WERI-Rb-1 (cell line): ENCODE measurements around the gene DRD2.

Experiments used
- DNase-seq: peaks from one replicate; pipeline ENCODE4 v3.0.0-alpha.2; 2020
- H3K27ac ChIP-seq: fragments of 250-450 bp; sonication (Bioruptor Pico); 2 replicates; pipeline ENCODE4 v1.5.1; 2020; ENCODE audit warnings: mild to moderate bottlenecking, moderate library complexity
- H3K27me3 ChIP-seq: fragments of 250-450 bp; sonication (Bioruptor Pico); 2 replicates; pipeline ENCODE4 v1.5.1; 2021; ENCODE audit warnings: mild to moderate bottlenecking, low read depth, moderate library complexity; ENCODE audit not compliant: insufficient read depth, severe bottlenecking
- H3K36me3 ChIP-seq: fragments of 250-450 bp; sonication (Bioruptor Pico); 2 replicates; pipeline ENCODE4 v1.5.1; 2020; ENCODE audit warnings: mild to moderate bottlenecking, moderate library complexity
- H3K4me3 ChIP-seq: 2 replicates; pipeline ENCODE4 v1.5.1; 2011; ENCODE audit warnings: low read depth, mild to moderate bottlenecking, control low read depth, low read length
- H3K9me3 ChIP-seq: fragments of 250-450 bp; sonication (Bioruptor Pico); 2 replicates; pipeline ENCODE4 v1.5.1; 2021; ENCODE audit warnings: mild to moderate bottlenecking, moderate library complexity; ENCODE audit not compliant: severe bottlenecking
- CTCF ChIP-seq: IDR thresholded peaks from 2 replicates; pipeline ENCODE4 v1.5.1; 2011; ENCODE audit warnings: low read depth, mild to moderate bottlenecking, control low read depth, inconsistent platforms, low read length

Gene DRD2

GRCh38 chr11:113397212-113397611, 78.0 kb downstream of the DRD2 start:
- Histone ChIP-seq H3K4me3 (no peak overlapping the region), H3K27me3 (peaks cover 4% of the 10 kb centered on the region), H3K27ac (no peak overlapping the region), H3K36me3 (no peaks in the 10 kb centered on the region), H3K9me3 (no peaks in the 10 kb centered on the region)
- no peak for TF ChIP-seq CTCF
- peak; percentile 42 for DNase-seq

GRCh38 chr11:113396690-113397089, 78.5 kb downstream of the DRD2 start:
- no peak overlapping the region for H3K4me3 ChIP-seq
- no peaks in the 10 kb centered on the region for H3K36me3 ChIP-seq
- TF ChIP-seq CTCF = no peak
- H3K9me3 ChIP-seq = no peaks in the 10 kb centered on the region
- DNase-seq = no peak
- peaks cover 6% of the 10 kb centered on the region for H3K27me3 ChIP-seq
- H3K27ac ChIP-seq = no peak overlapping the region

GRCh38 chr11:113395782-113396336, 79.3 kb downstream of the DRD2 start:
- DNase-seq = no peak
- Histone ChIP-seq H3K36me3 (no peaks in the 10 kb centered on the region), H3K4me3 (no peak overlapping the region), H3K9me3 (no peaks in the 10 kb centered on the region), H3K27me3 (peaks cover 8% of the 10 kb centered on the region), H3K27ac (no peak overlapping the region)
- TF ChIP-seq CTCF = no peak

GRCh38 chr11:113394919-113395318, 80.3 kb downstream of the DRD2 start:
- Histone ChIP-seq H3K27me3 (peaks cover 8% of the 10 kb centered on the region), H3K27ac (no peak overlapping the region), H3K36me3 (no peaks in the 10 kb centered on the region), H3K4me3 (no peak overlapping the region), H3K9me3 (no peaks in the 10 kb centered on the region)
- DNase-seq = no peak
- no peak for TF ChIP-seq CTCF

GRCh38 chr11:113393501-113393985, 81.7 kb downstream of the DRD2 start:
- Histone ChIP-seq H3K27ac (no peak overlapping the region), H3K9me3 (no peaks in the 10 kb centered on the region), H3K4me3 (no peak overlapping the region), H3K36me3 (no peaks in the 10 kb centered on the region), H3K27me3 (peaks cover 8% of the 10 kb centered on the region)
- no peak for DNase-seq
- no peak for TF ChIP-seq CTCF
